Measurements from ENCODE around the gene RPTOR.

The RPTOR gene

GRCh38 chr17:80855196-80855947, 310.7 kb downstream of the RPTOR start:
- H3K27ac ChIP-seq, result no peak overlapping the region
- DNase-seq (ENCODE audit: low read depth, low spot score), result no peak
- H3K36me3 ChIP-seq (ENCODE audit: insufficient read depth, low read length), result no peaks in the 10 kb centered on the region; the same call in 1 of the 2 replicates
- H3K9ac ChIP-seq (ENCODE audit: insufficient read length), result no peak overlapping the region
- no peak for TF ChIP-seq FOXP2 (optimal IDR thresholded peaks at IDR 0.05; ENCODE audit: control extremely low read depth, extremely low read length, insufficient read depth)
- no peak for TF ChIP-seq POLR2AphosphoS5 (IDR thresholded peaks at IDR 0.05; ENCODE audit: borderline replicate concordance, low read depth, low read length)
- no peak for TF ChIP-seq EZH2 (IDR thresholded peaks at IDR 0.05)
- H3K4me3 ChIP-seq, result no peak overlapping the region
- no peaks in the 10 kb centered on the region for H3K9me3 ChIP-seq (ENCODE audit: low read depth, low read length)

- Histone ChIP-seq H3K36me3 (ENCODE audit: insufficient read depth, low read length) (no peaks in the 10 kb centered on the region; the same call in 1 of the 2 replicates), H3K27ac (no peak overlapping the region), H3K9me3 (ENCODE audit: low read depth, low read length) (no peaks in the 10 kb centered on the region), H3K9ac (ENCODE audit: insufficient read length) (no peak overlapping the region), H3K4me3 (no peak overlapping the region)
- TF ChIP-seq EZH2 (IDR thresholded peaks at IDR 0.05) (no peak), FOXP2 (optimal IDR thresholded peaks at IDR 0.05; ENCODE audit: control extremely low read depth, extremely low read length, insufficient read depth) (no peak), POLR2AphosphoS5 (IDR thresholded peaks at IDR 0.05; ENCODE audit: borderline replicate concordance, low read depth, low read length) (no peak)
- DNase-seq (ENCODE audit: low read depth, low spot score), result no peak
These were observed 311.6 kb downstream of the RPTOR start for GRCh38 chr17:80855948-80856862.

- no peak overlapping the region for H3K9ac ChIP-seq (ENCODE audit: insufficient read length)
- no peak overlapping the region for H3K27ac ChIP-seq
- no peaks in the 10 kb centered on the region for H3K9me3 ChIP-seq (ENCODE audit: low read depth, low read length)
- DNase-seq (ENCODE audit: low read depth, low spot score), result no peak
- TF ChIP-seq POLR2AphosphoS5 (IDR thresholded peaks at IDR 0.05; ENCODE audit: borderline replicate concordance, low read depth, low read length), result no peak
- TF ChIP-seq EZH2 (IDR thresholded peaks at IDR 0.05), result no peak
- no peak for TF ChIP-seq FOXP2 (optimal IDR thresholded peaks at IDR 0.05; ENCODE audit: control extremely low read depth, extremely low read length, insufficient read depth)
- no peak overlapping the region for H3K4me3 ChIP-seq
- H3K36me3 ChIP-seq (ENCODE audit: insufficient read depth, low read length), result no peaks in the 10 kb centered on the region; the same call in 1 of the 2 replicates
These were observed 312.5 kb downstream of the RPTOR start for GRCh38 chr17:80856863-80857755.

GRCh38 chr17:80857756-80858171, 313.1 kb downstream of the RPTOR start:
- no peak for DNase-seq (ENCODE audit: low read depth, low spot score)
- Histone ChIP-seq H3K27ac (no peak overlapping the region), H3K9me3 (ENCODE audit: low read depth, low read length) (no peaks in the 10 kb centered on the region), H3K4me3 (no peak overlapping the region), H3K36me3 (ENCODE audit: insufficient read depth, low read length) (no peaks in the 10 kb centered on the region; the same call in 1 of the 2 replicates), H3K9ac (ENCODE audit: insufficient read length) (no peak overlapping the region)
- no peak for TF ChIP-seq POLR2AphosphoS5 (IDR thresholded peaks at IDR 0.05; ENCODE audit: borderline replicate concordance, low read depth, low read length)
- no peak for TF ChIP-seq EZH2 (IDR thresholded peaks at IDR 0.05)
- no peak for TF ChIP-seq FOXP2 (optimal IDR thresholded peaks at IDR 0.05; ENCODE audit: control extremely low read depth, extremely low read length, insufficient read depth)

- no peak overlapping the region for H3K27ac ChIP-seq
- H3K9ac ChIP-seq (ENCODE audit: insufficient read length), result no peak overlapping the region
- H3K36me3 ChIP-seq (ENCODE audit: insufficient read depth, low read length), result no peaks in the 10 kb centered on the region; the same call in 1 of the 2 replicates
These were observed 313.8 kb downstream of the RPTOR start for GRCh38 chr17:80858301-80859001.

GRCh38 chr17:80859002-80859941, 314.6 kb downstream of the RPTOR start:
- TF ChIP-seq POLR2AphosphoS5 (IDR thresholded peaks at IDR 0.05; ENCODE audit: borderline replicate concordance, low read depth, low read length), result no peak
- no peak for TF ChIP-seq EZH2 (IDR thresholded peaks at IDR 0.05)
- TF ChIP-seq FOXP2 (optimal IDR thresholded peaks at IDR 0.05; ENCODE audit: control extremely low read depth, extremely low read length, insufficient read depth), result no peak
- H3K4me3 ChIP-seq, result no peak overlapping the region
- no peaks in the 10 kb centered on the region; the same call in 1 of the 2 replicates for H3K36me3 ChIP-seq (ENCODE audit: insufficient read depth, low read length)
- no peak overlapping the region for H3K27ac ChIP-seq
- no peaks in the 10 kb centered on the region for H3K9me3 ChIP-seq (ENCODE audit: low read depth, low read length)
- H3K9ac ChIP-seq (ENCODE audit: insufficient read length), result no peak overlapping the region
- DNase-seq (ENCODE audit: low read depth, low spot score), result no peak

More at GRCh38 chr17:80858301-80859001, 313.8 kb downstream of the RPTOR start:
- DNase-seq (ENCODE audit: low read depth, low spot score), result no peak
- H3K4me3 ChIP-seq, result no peak overlapping the region
- H3K9me3 ChIP-seq (ENCODE audit: low read depth, low read length), result no peaks in the 10 kb centered on the region
- TF ChIP-seq POLR2AphosphoS5 (IDR thresholded peaks at IDR 0.05; ENCODE audit: borderline replicate concordance, low read depth, low read length) (no peak), FOXP2 (optimal IDR thresholded peaks at IDR 0.05; ENCODE audit: control extremely low read depth, extremely low read length, insufficient read depth) (no peak), EZH2 (IDR thresholded peaks at IDR 0.05) (no peak)
